ENCODE measurements around the gene MAP9. TPM values are rescaled to one million over a fixed set of nuclear protein-coding genes. Genes with fewer than 3 reads are reported as not detected.
A peak's percentile ranks its signal among the peaks of the same experiment; 100 is the strongest.
"Not testable (repeated sequence)": the region's sequence is repeated elsewhere in the genome, so short reads cannot be mapped to it uniquely, and the experiment has no call there.

MAP9 gene
- total RNA-seq (ENCODE audit: insufficient read depth, low replicate concordance): 66.2 TPM

DNA sequence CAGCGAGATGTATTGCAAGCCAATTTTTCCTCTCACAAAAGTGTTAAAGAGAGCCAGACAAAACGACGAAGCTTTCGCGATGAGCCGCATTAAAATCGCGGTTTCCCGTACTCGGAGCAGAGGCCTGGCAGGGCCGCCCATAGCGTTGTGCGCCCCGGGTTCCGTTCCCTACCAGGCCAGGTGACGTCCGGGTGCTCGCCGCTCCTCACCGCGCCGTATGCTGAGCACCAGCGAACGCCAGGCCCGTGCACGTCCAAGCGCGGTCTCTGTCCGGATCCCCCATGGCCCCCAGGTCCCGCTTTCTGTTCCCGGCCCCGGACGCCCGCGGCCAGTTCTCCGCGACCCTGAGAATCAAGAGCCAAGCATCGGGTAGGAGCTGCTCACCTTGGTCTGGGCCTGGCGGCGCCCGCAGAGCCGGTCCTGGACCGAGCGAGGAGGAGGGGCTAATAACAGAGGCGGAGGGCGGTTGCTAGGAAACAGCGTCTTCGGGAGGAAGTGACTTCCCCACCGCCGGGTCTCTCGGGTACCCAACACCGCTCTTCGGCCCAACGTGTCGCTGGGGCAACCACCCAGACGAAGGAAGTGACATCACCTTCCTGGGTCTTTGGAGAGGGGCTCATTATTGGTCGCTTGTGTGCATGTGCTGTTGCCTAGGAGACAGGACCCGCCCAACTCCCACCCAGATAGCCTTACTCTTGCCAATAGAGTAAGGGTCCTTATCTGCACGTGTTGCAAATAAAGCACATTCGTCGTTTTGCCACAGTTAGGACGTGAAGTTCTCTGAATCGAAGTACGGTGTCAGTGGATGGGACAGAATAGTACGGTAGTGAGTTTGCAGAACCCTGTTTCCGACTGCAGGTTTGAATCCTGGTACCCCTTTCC is at the start of gene MAP9:
Gene MAP9 (minus strand): TSS at position 579 of the 882 bp plus-strand sequence. CDS start 1,115 bp downstream, outside the sequence.
- peak; percentile 98 for DNase-seq (ENCODE audit: low spot score)

GRCh38 chr4:155424778-155425177 is 48.0 kb upstream of the MAP9 start:
- DNase-seq (ENCODE audit: low spot score): not testable (repeated sequence)

- DNase-seq (ENCODE audit: low spot score): no peak
Observed at GRCh38 chr4:155423671-155424070, 46.9 kb upstream of the MAP9 start.

DNA sequence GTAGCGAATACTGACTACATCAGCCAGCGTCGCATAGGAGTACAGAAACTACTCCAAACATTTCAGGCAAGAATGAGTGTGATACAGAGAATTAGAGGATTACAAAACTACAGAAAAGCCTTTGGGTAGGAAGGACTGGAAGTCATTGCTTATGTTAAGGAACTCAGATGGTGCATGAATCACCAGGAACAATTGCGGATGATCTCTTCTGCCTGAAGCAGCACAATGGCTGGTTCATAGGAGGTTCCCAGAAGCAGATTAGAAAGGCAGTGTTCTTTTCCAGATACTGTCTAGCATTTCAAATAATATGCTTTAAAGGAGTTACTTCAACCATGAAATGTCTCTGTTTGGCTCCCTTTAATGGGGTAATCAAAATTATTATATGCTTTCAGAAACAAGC is 42.5 kb upstream of the MAP9 start:
- no peak for DNase-seq (ENCODE audit: low spot score)

- no peak for DNase-seq (ENCODE audit: low spot score)
Observed at GRCh38 chr4:155415662-155416061, 38.9 kb upstream of the MAP9 start.

DNA sequence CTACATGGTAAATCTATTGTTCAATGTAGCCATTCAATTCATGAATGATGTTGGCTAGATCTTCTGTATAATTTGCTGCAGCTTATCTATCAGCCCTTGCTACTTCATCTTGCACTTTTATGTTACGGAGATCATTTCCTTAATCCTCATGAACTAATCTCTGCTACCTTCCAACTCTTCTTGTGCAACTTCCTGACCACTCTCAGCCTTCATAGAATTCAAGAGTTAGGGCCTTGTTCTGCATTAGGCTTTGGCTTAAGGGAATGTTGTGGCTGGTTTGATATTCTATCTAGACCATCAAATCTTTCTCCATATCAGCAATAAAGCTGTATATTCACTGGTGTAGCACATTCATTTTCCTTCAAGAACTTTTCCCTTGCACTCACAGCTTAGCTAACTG is 36.7 kb upstream of the MAP9 start:
- DNase-seq (ENCODE audit: low spot score): no peak

- DNase-seq (ENCODE audit: low spot score): no peak
Observed at GRCh38 chr4:155411546-155411945, 34.8 kb upstream of the MAP9 start.

GRCh38 chr4:155408796-155409195 is 32.0 kb upstream of the MAP9 start:
- DNase-seq (ENCODE audit: low spot score): no peak

GRCh38 chr4:155407480-155407879 is 30.7 kb upstream of the MAP9 start:
- no peak for DNase-seq (ENCODE audit: low spot score)

GRCh38 chr4:155405059-155405458 is 28.3 kb upstream of the MAP9 start:
- DNase-seq (ENCODE audit: low spot score): peak; percentile 87

- peak; percentile 78 for DNase-seq (ENCODE audit: low spot score)
Observed at GRCh38 chr4:155403886-155404285, 27.1 kb upstream of the MAP9 start.

DNA sequence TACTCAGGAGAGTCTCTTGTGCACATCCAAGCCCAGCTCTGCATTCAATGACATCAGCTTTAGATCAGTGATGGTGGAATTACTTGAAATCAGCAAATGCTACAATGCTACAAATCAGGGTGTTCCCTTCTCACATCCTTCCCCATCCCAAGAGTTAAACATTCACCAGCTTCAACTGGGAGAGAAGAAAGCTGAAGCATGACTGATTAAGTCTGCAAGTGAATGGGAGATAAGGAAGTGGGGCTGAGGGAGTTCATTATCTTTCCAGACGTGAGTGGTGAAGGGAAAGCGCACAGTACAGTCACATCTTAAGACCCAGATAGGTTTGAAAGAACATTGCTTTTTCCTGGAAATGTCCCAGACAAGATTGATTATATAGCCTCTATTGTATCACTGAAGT is 26.2 kb upstream of the MAP9 start:
- peak; percentile 48 for DNase-seq (ENCODE audit: low spot score)

- no peak for DNase-seq (ENCODE audit: low spot score)
Observed at GRCh38 chr4:155400893-155401292, 24.1 kb upstream of the MAP9 start.

- DNase-seq (ENCODE audit: low spot score): no peak
Observed at GRCh38 chr4:155399974-155400697, 23.4 kb upstream of the MAP9 start.

DNA sequence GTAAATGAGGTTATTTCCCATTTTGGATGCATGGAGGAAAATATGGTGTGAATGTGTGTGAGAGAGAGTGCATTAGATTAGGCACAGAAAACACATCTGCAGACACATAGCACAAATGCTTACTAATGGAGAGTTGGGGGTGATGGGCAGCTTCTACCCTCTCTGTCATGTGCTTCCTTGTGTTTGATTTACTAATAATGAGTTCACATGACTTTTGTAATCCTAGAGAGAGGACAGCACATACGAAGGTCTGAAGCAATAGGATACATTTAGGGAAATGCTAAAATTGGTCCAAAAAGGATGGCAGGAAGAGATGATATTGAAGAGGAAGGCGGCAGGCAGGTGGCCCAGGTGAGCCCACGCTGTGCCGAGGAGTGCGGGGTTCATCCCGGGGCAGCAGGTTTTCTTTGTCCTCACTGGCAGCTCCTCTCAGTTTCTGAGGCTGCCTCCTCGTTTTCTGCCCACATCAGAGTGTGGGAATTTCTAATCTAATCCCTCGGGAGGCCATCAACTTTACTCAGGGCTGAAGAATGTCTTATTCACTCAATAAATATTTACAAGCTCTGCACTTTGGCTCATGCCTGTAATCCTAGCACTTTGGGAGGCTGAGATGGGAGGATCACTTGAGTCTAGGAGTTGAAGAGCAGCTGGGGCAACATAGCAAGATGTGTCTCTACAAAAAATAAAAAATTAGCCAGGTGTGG is 15.9 kb upstream of the MAP9 start:
- peak; percentile 65 for DNase-seq (ENCODE audit: low spot score)

GRCh38 chr4:155391932-155392331 is 15.2 kb upstream of the MAP9 start:
- no peak for DNase-seq (ENCODE audit: low spot score)

DNA sequence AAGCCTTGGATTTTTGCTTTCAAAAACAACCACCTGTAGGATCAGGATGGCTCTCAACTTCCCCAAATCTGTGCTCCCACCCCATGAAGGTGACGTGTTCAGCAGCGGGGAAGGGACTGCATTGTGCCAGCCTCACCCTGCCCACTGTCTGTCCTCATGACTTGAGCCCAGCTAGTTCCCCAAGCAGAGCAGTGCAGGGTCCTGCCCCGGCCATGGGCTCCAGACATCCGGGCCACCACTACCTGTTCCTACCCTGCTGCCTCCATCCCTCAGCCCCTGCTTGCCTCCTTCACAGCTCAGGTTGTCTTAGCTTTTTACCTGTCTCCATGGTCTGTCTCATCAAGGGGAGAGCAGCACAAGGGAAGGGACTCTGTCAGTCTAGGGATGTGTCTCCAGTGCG is 11.4 kb upstream of the MAP9 start:
- no peak for DNase-seq (ENCODE audit: low spot score)

- DNase-seq (ENCODE audit: low spot score): no peak
Observed at GRCh38 chr4:155383541-155383940, 6.8 kb upstream of the MAP9 start.

GRCh38 chr4:155377276-155377675 is 511 bp upstream of the MAP9 start:
- DNase-seq (ENCODE audit: low spot score): no peak

GRCh38 chr4:155371432-155372043 is 5.2 kb downstream of the MAP9 start:
- DNase-seq (ENCODE audit: low spot score): peak; percentile 44

DNA sequence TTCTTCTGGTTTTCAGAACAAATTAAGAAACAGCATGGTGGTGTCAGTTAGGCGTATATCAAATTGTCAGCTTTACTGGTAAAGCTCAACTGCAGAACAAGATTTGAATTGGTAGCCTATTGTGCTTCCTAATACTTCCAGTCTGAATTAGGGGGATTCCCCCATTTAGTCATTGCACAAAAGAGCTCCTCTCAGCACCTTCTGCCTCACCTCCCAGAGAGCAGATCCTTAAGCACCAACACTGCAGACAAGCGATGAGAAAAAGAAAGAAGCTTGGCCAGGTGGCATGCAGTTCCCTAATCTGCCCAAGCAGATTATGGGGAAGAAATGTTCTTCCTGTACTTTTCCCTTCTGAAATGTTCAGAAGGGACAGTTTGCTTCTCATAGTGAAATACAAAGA is 9.2 kb downstream of the MAP9 start:
- DNase-seq (ENCODE audit: low spot score): no peak

Measured in umbilical cord (tissue), 2 donors.